Glomerular endothelial cell (primary cell): Measurements from ENCODE around the gene PDZK1IP1. TPM values are rescaled to one million over a fixed set of nuclear protein-coding genes. Genes with fewer than 3 reads are reported as not detected.
"Not testable (repeated sequence)": the region's sequence is repeated elsewhere in the genome, so short reads cannot be mapped to it uniquely, and the experiment has no call there.

Experiments
- DNase-seq: peaks from one replicate; pipeline ENCODE4 v3.0.0-alpha.2; 2011; ENCODE audit warnings: low read depth, low spot score; ENCODE audit errors: extremely low read depth
- total RNA-seq: library from RNA; depleted of rRNA; stranded (reverse); fragments of >200 nt; gene quantifications from 2 replicates; pipeline ENCODE4 v1.2.3, GENCODE V29; 2015

Gene PDZK1IP1
- total RNA-seq, 1 donor from 2014 or later = not detected

DNA sequence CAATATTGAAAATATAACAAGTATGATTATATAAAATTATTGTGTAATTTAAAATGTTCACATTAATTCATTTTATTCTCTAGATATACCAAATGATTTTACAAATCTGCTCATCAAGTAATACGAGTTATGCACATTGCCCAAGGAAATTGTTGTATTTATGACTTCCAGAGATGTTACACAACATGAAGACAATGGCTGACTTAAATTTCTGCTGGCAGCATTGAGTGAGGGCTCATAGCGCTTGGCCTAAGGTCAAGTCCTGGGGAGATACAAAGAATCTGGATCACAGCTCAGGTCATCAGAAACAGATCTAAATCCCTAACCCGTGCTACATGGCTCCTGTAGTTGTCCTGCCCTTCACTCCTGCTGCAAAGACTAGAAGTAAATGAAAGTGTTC, 49.5 kb downstream of the PDZK1IP1 start:
- not testable (repeated sequence) for DNase-seq

- DNase-seq = no peak
Observed at GRCh38 chr1:47137925-47138615, 51.8 kb downstream of the PDZK1IP1 start.

GRCh38 chr1:47137198-47137597, 52.6 kb downstream of the PDZK1IP1 start, which contains the start of gene CYP4A22:
Gene CYP4A22 (plus strand): TSS chr1:47137441. CDS start chr1:47137486, 45 bp downstream.
- DNase-seq = no peak

Other genes starting within 250 kb of the PDZK1IP1 start
- not detected in 2 replicates for gene CYP4A11, start 248.6 kb downstream of the PDZK1IP1 start, total RNA-seq
- gene CYP4X1, start 166.4 kb downstream of the PDZK1IP1 start, total RNA-seq = 1.6 TPM in 1 of 2 replicates, not detected in the other
- gene CYP4Z1, start 122.8 kb downstream of the PDZK1IP1 start, total RNA-seq = not detected in 2 replicates
- gene CYP4A22, start 52.6 kb downstream of the PDZK1IP1 start, total RNA-seq = not detected in 2 replicates
- gene TAL1, start 42.2 kb upstream of the PDZK1IP1 start, total RNA-seq = 20.4 and 23.2 TPM in 2 replicates
- 3.8 and 7.8 TPM in 2 replicates for gene STIL, start 124.1 kb upstream of the PDZK1IP1 start, total RNA-seq
- gene CMPK1, start 143.8 kb upstream of the PDZK1IP1 start, total RNA-seq = 82.2 and 88.1 TPM in 2 replicates
- gene FOXE3, start 226.2 kb upstream of the PDZK1IP1 start, total RNA-seq = not detected in 2 replicates
- gene FOXD2, start 248.0 kb upstream of the PDZK1IP1 start, total RNA-seq = 0.10 and 0.18 TPM in 2 replicates